SK-N-SH treated with all-trans-retinoic acid at 6 μM for 48 hours (cell line): ENCODE data around the gene TMEM87A.

Experiments used
- ATAC-seq: fragments of 200-7000 bp; cut with Tn5 transposase; 3 replicates; pipeline ENCODE4 v1.9.1; 2020; ENCODE audit warnings: mild to moderate bottlenecking, moderate library complexity
- ARNTL ChIP-seq: fragments of 450-650 bp; formaldehyde crosslinking; IDR thresholded peaks from 2 replicates; pipeline ENCODE4 v1.5.0; 2020; ENCODE audit warnings: low read depth, mild to moderate bottlenecking, moderate library complexity, borderline replicate concordance
- BACH2 ChIP-seq: fragments of 250-450 bp; sonication (Bioruptor Pico); IDR thresholded peaks from 2 replicates; pipeline ENCODE4 v1.9.0; 2021; ENCODE audit warnings: mild to moderate bottlenecking, borderline replicate concordance
- CSDC2 ChIP-seq: fragments of 250-450 bp; sonication (Bioruptor Pico); IDR thresholded peaks from 2 replicates; pipeline ENCODE4 v1.5.0; 2020; ENCODE audit warnings: mild to moderate bottlenecking, moderate library complexity
- CSRNP3 ChIP-seq: fragments of 250-450 bp; sonication (Bioruptor Pico); IDR thresholded peaks from 2 replicates; pipeline ENCODE4 v1.5.1; 2021; ENCODE audit warnings: mild to moderate bottlenecking, moderate library complexity
- ESRRG ChIP-seq: fragments of 250-450 bp; sonication (Bioruptor Pico); IDR thresholded peaks from 2 replicates; pipeline ENCODE4 v1.6.1; 2021; ENCODE audit warnings: mild to moderate bottlenecking
- GLIS3 ChIP-seq: fragments of 250-450 bp; sonication (Bioruptor Pico); IDR thresholded peaks from 2 replicates; pipeline ENCODE4 v1.5.0; 2020; ENCODE audit warnings: mild to moderate bottlenecking, moderate library complexity
- ISL1 ChIP-seq: fragments of 250-450 bp; sonication (Bioruptor Pico); IDR thresholded peaks from 2 replicates; pipeline ENCODE4 v2.1.2; 2022; ENCODE audit warnings: mild to moderate bottlenecking, moderate library complexity
- OSR1 ChIP-seq: fragments of 250-450 bp; sonication (Bioruptor Pico); IDR thresholded peaks from 2 replicates; pipeline ENCODE4 v1.8.0; 2022; ENCODE audit warnings: moderate library complexity, mild to moderate bottlenecking, inconsistent platforms
- PATZ1 ChIP-seq: fragments of 250-450 bp; sonication (Bioruptor Pico); IDR thresholded peaks from 2 replicates; pipeline ENCODE4 v1.8.0; 2020; ENCODE audit warnings: mild to moderate bottlenecking, moderate library complexity, borderline replicate concordance
- POU6F1 ChIP-seq: fragments of 250-450 bp; sonication (Bioruptor Pico); IDR thresholded peaks from 2 replicates; pipeline ENCODE4 v1.8.0; 2021; ENCODE audit warnings: low read depth, mild to moderate bottlenecking, moderate library complexity, borderline replicate concordance
- PPARA ChIP-seq: fragments of 250-450 bp; sonication (Bioruptor Pico); IDR thresholded peaks from 2 replicates; pipeline ENCODE4 v1.5.0; 2020; ENCODE audit warnings: mild to moderate bottlenecking, borderline replicate concordance
- RARB ChIP-seq: fragments of 250-450 bp; sonication (Bioruptor Pico); IDR thresholded peaks from 2 replicates; pipeline ENCODE4 v1.8.0; 2021; ENCODE audit warnings: mild to moderate bottlenecking, moderate library complexity
- SNAI2 ChIP-seq: fragments of 250-450 bp; sonication (Bioruptor Pico); IDR thresholded peaks from 2 replicates; pipeline ENCODE4 v1.5.0; 2020; ENCODE audit warnings: mild to moderate bottlenecking, moderate library complexity
- TCF4 ChIP-seq: fragments of 250-450 bp; sonication (Bioruptor Pico); IDR thresholded peaks from 2 replicates; pipeline ENCODE4 v1.8.0; 2021; ENCODE audit warnings: mild to moderate bottlenecking, moderate library complexity, borderline replicate concordance
- TOX ChIP-seq: fragments of 250-450 bp; sonication (Bioruptor Pico); IDR thresholded peaks from 2 replicates; pipeline ENCODE4 v1.8.0; 2021; ENCODE audit warnings: mild to moderate bottlenecking, moderate library complexity, borderline replicate concordance
- TSHZ2 ChIP-seq: fragments of 250-450 bp; sonication (Bioruptor Pico); IDR thresholded peaks from 2 replicates; pipeline ENCODE4 v1.5.0; 2020; ENCODE audit warnings: mild to moderate bottlenecking, moderate library complexity
- ZC3H10 ChIP-seq: fragments of 250-450 bp; sonication (Bioruptor Pico); IDR thresholded peaks from 2 replicates; pipeline ENCODE4 v1.5.1; 2021; ENCODE audit warnings: mild to moderate bottlenecking, moderate library complexity
- ZFP3 ChIP-seq: fragments of 250-450 bp; sonication (Bioruptor Pico); IDR thresholded peaks from 2 replicates; pipeline ENCODE4 v1.5.0; 2020; ENCODE audit warnings: mild to moderate bottlenecking, moderate library complexity
- ZFP30 ChIP-seq: fragments of 450-650 bp; formaldehyde crosslinking; IDR thresholded peaks from 2 replicates; pipeline ENCODE4 v1.5.0; 2022; ENCODE audit warnings: mild to moderate bottlenecking, moderate library complexity
- ZNF565 ChIP-seq: fragments of 450-650 bp; formaldehyde crosslinking; conservative IDR thresholded peaks from 2 replicates; pipeline ENCODE4 v1.5.0; 2020; ENCODE audit warnings: low read depth, mild to moderate bottlenecking, moderate library complexity
- ZNF8 ChIP-seq: fragments of 450-650 bp; formaldehyde crosslinking; IDR thresholded peaks from 2 replicates; pipeline ENCODE4 v1.5.0; 2020; ENCODE audit warnings: mild to moderate bottlenecking, moderate library complexity

TMEM87A gene

GRCh38 chr15:42279234-42279723, 6.0 kb upstream of the TMEM87A start:
- TF ChIP-seq ZFP3 (CRISPR knock-in tag) (no peak), TSHZ2 (CRISPR knock-in tag) (no peak), TCF4 (CRISPR knock-in tag) (no peak), ISL1 (no peak), BACH2 (no peak), ZC3H10 (CRISPR knock-in tag) (no peak), RARB (CRISPR knock-in tag) (no peak), OSR1 (CRISPR knock-in tag) (no peak), PPARA (no peak), ZNF8 (no peak), POU6F1 (CRISPR knock-in tag) (no peak), PATZ1 (CRISPR knock-in tag) (no peak), CSRNP3 (CRISPR knock-in tag) (no peak), TOX (CRISPR knock-in tag) (no peak), ESRRG (no peak), ZFP30 (CRISPR knock-in tag) (no peak)
- TF ChIP-seq, all 23 proteins: peak for 0
- ATAC-seq, result no peak

GRCh38 chr15:42276762-42277161, 3.5 kb upstream of the TMEM87A start:
- no peak for ATAC-seq
- no peak for TF ChIP-seq POU6F1 (CRISPR knock-in tag)
- TF ChIP-seq ESRRG, result no peak
- no peak for TF ChIP-seq ZNF565 (CRISPR knock-in tag)
- TF ChIP-seq GLIS3 (CRISPR knock-in tag), result no peak
- TF ChIP-seq ZFP30 (CRISPR knock-in tag), result no peak
- TF ChIP-seq PPARA, result no peak
- no peak for TF ChIP-seq CSDC2 (CRISPR knock-in tag)
- TF ChIP-seq SNAI2 (CRISPR knock-in tag), result no peak
- no peak for TF ChIP-seq ARNTL (CRISPR knock-in tag)
- TF ChIP-seq OSR1 (CRISPR knock-in tag), result no peak
- TF ChIP-seq CSRNP3 (CRISPR knock-in tag), result no peak
- TF ChIP-seq RARB (CRISPR knock-in tag), result no peak
- no peak for TF ChIP-seq TOX (CRISPR knock-in tag)
- no peak for TF ChIP-seq PATZ1 (CRISPR knock-in tag)
- TF ChIP-seq ISL1, result no peak
